ENCODE data around the gene SRGAP2. TPM values are rescaled to one million over a fixed set of nuclear protein-coding genes. Genes with fewer than 3 reads are reported as not detected.
"Not testable (repeated sequence)": the region's sequence is repeated elsewhere in the genome, so short reads cannot be mapped to it uniquely, and the experiment has no call there.

Gene SRGAP2
- total and polyA plus RNA-seq, 5 donors from 2014 or later, result 9.2 to 89.5 (median 15.1) TPM

- H3K27me3 Mint-ChIP-seq; H3K36me3 ChIP-seq (ENCODE audit: control insufficient read depth, insufficient read depth, low read length); H3K4me1 ChIP-seq (ENCODE audit: control insufficient read depth, insufficient read depth, low read length, poor library complexity, severe bottlenecking); H3K4me3 ChIP-seq (ENCODE audit: low read depth, low read length); H3K4me3 Mint-ChIP-seq; ATAC-seq (ENCODE audit: low read depth in 2 of 2); H3K36me3 Mint-ChIP-seq; H3K4me1 Mint-ChIP-seq; DNase-seq; H3K27ac ChIP-seq (ENCODE audit: insufficient read depth, low read length, poor library complexity, severe bottlenecking); H3K9me3 Mint-ChIP-seq; H3K9me3 ChIP-seq (ENCODE audit: control insufficient read depth in 2 of 2, low read length in 2 of 2); H3K27ac Mint-ChIP-seq; H3K27me3 ChIP-seq (ENCODE audit: control insufficient read depth, insufficient read depth, low read length): not testable (repeated sequence)
Measured at GRCh38 chr1:206218285-206218684, 14.9 kb downstream of the SRGAP2 start.

- ATAC-seq (ENCODE audit: low read depth in 2 of 2); H3K4me1 ChIP-seq (ENCODE audit: control insufficient read depth, insufficient read depth, low read length, poor library complexity, severe bottlenecking); H3K36me3 Mint-ChIP-seq; H3K27ac Mint-ChIP-seq; H3K27ac ChIP-seq (ENCODE audit: insufficient read depth, low read length, poor library complexity, severe bottlenecking); H3K4me3 Mint-ChIP-seq; H3K9me3 ChIP-seq (ENCODE audit: control insufficient read depth in 2 of 2, low read length in 2 of 2); H3K4me3 ChIP-seq (ENCODE audit: low read depth, low read length); H3K27me3 ChIP-seq (ENCODE audit: control insufficient read depth, insufficient read depth, low read length); DNase-seq; H3K9me3 Mint-ChIP-seq; H3K4me1 Mint-ChIP-seq; H3K27me3 Mint-ChIP-seq; H3K36me3 ChIP-seq (ENCODE audit: control insufficient read depth, insufficient read depth, low read length): not testable (repeated sequence)
Measured at GRCh38 chr1:206218765-206219164, 15.4 kb downstream of the SRGAP2 start.

GRCh38 chr1:206219514-206220331, 16.4 kb downstream of the SRGAP2 start:
- H3K4me1 Mint-ChIP-seq, result peaks cover 0 to 10% (median 5%) of the 10 kb centered on the region in 4 donors
- H3K4me3 Mint-ChIP-seq; H3K36me3 Mint-ChIP-seq; H3K27ac Mint-ChIP-seq; ATAC-seq (ENCODE audit: low read depth in 2 of 2); H3K9me3 ChIP-seq (ENCODE audit: control insufficient read depth in 2 of 2, low read length in 2 of 2); H3K27me3 ChIP-seq (ENCODE audit: control insufficient read depth, insufficient read depth, low read length); H3K36me3 ChIP-seq (ENCODE audit: control insufficient read depth, insufficient read depth, low read length); H3K9me3 Mint-ChIP-seq; H3K27ac ChIP-seq (ENCODE audit: insufficient read depth, low read length, poor library complexity, severe bottlenecking); H3K4me1 ChIP-seq (ENCODE audit: control insufficient read depth, insufficient read depth, low read length, poor library complexity, severe bottlenecking); H3K4me3 ChIP-seq (ENCODE audit: low read depth, low read length); H3K27me3 Mint-ChIP-seq; DNase-seq: not testable (repeated sequence)

GRCh38 chr1:206220332-206221000, 17.1 kb downstream of the SRGAP2 start:
- Mint-ChIP-seq H3K4me3 (peak overlapping the region in 1 of 4 donors; percentile 32), H3K4me1 (peaks cover 0 to 10% (median 5%) of the 10 kb centered on the region in 4 donors), H3K27ac (peak overlapping the region in 2 of 3 donors; percentile 1 to 59)
- H3K9me3 ChIP-seq (ENCODE audit: control insufficient read depth in 2 of 2, low read length in 2 of 2); H3K9me3 Mint-ChIP-seq; H3K4me1 ChIP-seq (ENCODE audit: control insufficient read depth, insufficient read depth, low read length, poor library complexity, severe bottlenecking); H3K4me3 ChIP-seq (ENCODE audit: low read depth, low read length); H3K27me3 ChIP-seq (ENCODE audit: control insufficient read depth, insufficient read depth, low read length); H3K27ac ChIP-seq (ENCODE audit: insufficient read depth, low read length, poor library complexity, severe bottlenecking); H3K36me3 Mint-ChIP-seq; H3K36me3 ChIP-seq (ENCODE audit: control insufficient read depth, insufficient read depth, low read length); H3K27me3 Mint-ChIP-seq; ATAC-seq (ENCODE audit: low read depth in 2 of 2): not testable (repeated sequence)
- peak in 1 of 3 donors; percentile 61 for DNase-seq

- not testable (repeated sequence) for H3K4me1 ChIP-seq (ENCODE audit: control insufficient read depth, insufficient read depth, low read length, poor library complexity, severe bottlenecking); H3K9me3 Mint-ChIP-seq; H3K27ac ChIP-seq (ENCODE audit: insufficient read depth, low read length, poor library complexity, severe bottlenecking); ATAC-seq (ENCODE audit: low read depth in 2 of 2); H3K27me3 Mint-ChIP-seq; H3K27ac Mint-ChIP-seq; H3K4me3 ChIP-seq (ENCODE audit: low read depth, low read length); H3K27me3 ChIP-seq (ENCODE audit: control insufficient read depth, insufficient read depth, low read length); H3K36me3 Mint-ChIP-seq; H3K9me3 ChIP-seq (ENCODE audit: control insufficient read depth in 2 of 2, low read length in 2 of 2); H3K4me3 Mint-ChIP-seq; DNase-seq; H3K36me3 ChIP-seq (ENCODE audit: control insufficient read depth, insufficient read depth, low read length)
- H3K4me1 Mint-ChIP-seq, result peaks cover 0 to 10% (median 5%) of the 10 kb centered on the region in 4 donors
Measured at GRCh38 chr1:206221585-206221984, 18.2 kb downstream of the SRGAP2 start.

- H3K27ac Mint-ChIP-seq; H3K4me3 ChIP-seq (ENCODE audit: low read depth, low read length); H3K27me3 Mint-ChIP-seq; H3K4me3 Mint-ChIP-seq; H3K36me3 ChIP-seq (ENCODE audit: control insufficient read depth, insufficient read depth, low read length); ATAC-seq (ENCODE audit: low read depth in 2 of 2); DNase-seq; H3K9me3 ChIP-seq (ENCODE audit: control insufficient read depth in 2 of 2, low read length in 2 of 2); H3K36me3 Mint-ChIP-seq; H3K27ac ChIP-seq (ENCODE audit: insufficient read depth, low read length, poor library complexity, severe bottlenecking); H3K4me1 ChIP-seq (ENCODE audit: control insufficient read depth, insufficient read depth, low read length, poor library complexity, severe bottlenecking); H3K27me3 ChIP-seq (ENCODE audit: control insufficient read depth, insufficient read depth, low read length); H3K9me3 Mint-ChIP-seq: not testable (repeated sequence)
- H3K4me1 Mint-ChIP-seq, result peaks cover 0 to 10% (median 5%) of the 10 kb centered on the region in 4 donors
Measured at GRCh38 chr1:206224190-206224776, 20.9 kb downstream of the SRGAP2 start.

- H3K36me3 Mint-ChIP-seq; H3K4me1 ChIP-seq (ENCODE audit: control insufficient read depth, insufficient read depth, low read length, poor library complexity, severe bottlenecking); H3K27ac Mint-ChIP-seq; H3K27ac ChIP-seq (ENCODE audit: insufficient read depth, low read length, poor library complexity, severe bottlenecking); H3K4me1 Mint-ChIP-seq; DNase-seq; H3K9me3 Mint-ChIP-seq; H3K27me3 Mint-ChIP-seq; H3K27me3 ChIP-seq (ENCODE audit: control insufficient read depth, insufficient read depth, low read length); H3K9me3 ChIP-seq (ENCODE audit: control insufficient read depth in 2 of 2, low read length in 2 of 2); H3K4me3 Mint-ChIP-seq; H3K36me3 ChIP-seq (ENCODE audit: control insufficient read depth, insufficient read depth, low read length); H3K4me3 ChIP-seq (ENCODE audit: low read depth, low read length); ATAC-seq (ENCODE audit: low read depth in 2 of 2): not testable (repeated sequence)
Measured at GRCh38 chr1:206225386-206225785, 22.0 kb downstream of the SRGAP2 start.

Measured in CD4-positive, CD25-positive, alpha-beta regulatory T cell (primary cell).